ENCODE results near the gene COL9A3.

DNA sequence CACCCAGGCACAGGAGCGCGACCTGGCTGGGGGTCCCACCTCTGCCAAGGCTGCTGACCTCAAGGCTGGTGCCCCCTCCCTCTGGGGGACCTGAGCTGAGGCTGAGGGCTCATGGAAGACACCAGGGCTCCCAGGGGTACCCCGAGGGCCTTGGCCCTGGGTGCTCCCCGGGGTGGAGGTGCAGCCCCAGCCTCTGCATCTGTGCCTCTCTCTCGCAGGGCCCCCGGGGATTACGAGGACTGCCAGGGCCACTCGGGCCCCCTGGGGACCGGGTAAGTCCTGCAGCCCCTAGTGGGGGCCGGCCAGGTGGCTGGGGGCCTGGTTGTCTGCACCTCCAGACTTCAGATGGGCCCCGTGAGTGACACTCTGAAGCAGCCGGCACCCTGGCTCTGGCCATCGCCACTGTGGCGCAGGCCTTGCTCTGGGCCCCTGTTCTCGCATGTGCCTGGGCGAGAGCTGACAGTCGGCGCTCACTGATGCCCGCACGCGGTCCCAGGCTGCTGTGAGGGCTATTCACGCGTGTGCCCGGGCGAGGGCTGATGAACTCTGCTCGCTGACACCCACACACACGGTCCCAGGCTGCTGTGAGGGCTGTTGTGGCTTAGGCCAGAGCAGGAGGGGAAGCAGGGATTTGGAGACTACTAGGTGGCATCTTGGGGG, 9.3 kb downstream of the COL9A3 start:
- TF ChIP-seq, protein P1, sequence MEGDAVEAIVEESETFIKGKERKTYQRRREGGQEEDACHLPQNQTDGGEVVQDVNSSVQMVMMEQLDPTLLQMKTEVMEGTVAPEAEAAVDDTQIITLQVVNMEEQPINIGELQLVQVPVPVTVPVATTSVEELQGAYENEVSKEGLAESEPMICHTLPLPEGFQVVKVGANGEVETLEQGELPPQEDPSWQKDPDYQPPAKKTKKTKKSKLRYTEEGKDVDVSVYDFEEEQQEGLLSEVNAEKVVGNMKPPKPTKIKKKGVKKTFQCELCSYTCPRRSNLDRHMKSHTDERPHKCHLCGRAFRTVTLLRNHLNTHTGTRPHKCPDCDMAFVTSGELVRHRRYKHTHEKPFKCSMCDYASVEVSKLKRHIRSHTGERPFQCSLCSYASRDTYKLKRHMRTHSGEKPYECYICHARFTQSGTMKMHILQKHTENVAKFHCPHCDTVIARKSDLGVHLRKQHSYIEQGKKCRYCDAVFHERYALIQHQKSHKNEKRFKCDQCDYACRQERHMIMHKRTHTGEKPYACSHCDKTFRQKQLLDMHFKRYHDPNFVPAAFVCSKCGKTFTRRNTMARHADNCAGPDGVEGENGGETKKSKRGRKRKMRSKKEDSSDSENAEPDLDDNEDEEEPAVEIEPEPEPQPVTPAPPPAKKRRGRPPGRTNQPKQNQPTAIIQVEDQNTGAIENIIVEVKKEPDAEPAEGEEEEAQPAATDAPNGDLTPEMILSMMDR (IDR thresholded peaks at IDR 0.05; ENCODE audit: poor library complexity), result no peak
- TF ChIP-seq EZH2 (IDR thresholded peaks at IDR 0.05; ENCODE audit: borderline replicate concordance), result no peak

Data from hepatocyte (in vitro differentiated cells).